Eye (tissue), 1 donor: Measurements from ENCODE around the gene CACNA1G.

Experiments
- DNase-seq: peaks from one replicate; pipeline ENCODE4 v3.0.0-alpha.2; 2015

CACNA1G gene

DNA sequence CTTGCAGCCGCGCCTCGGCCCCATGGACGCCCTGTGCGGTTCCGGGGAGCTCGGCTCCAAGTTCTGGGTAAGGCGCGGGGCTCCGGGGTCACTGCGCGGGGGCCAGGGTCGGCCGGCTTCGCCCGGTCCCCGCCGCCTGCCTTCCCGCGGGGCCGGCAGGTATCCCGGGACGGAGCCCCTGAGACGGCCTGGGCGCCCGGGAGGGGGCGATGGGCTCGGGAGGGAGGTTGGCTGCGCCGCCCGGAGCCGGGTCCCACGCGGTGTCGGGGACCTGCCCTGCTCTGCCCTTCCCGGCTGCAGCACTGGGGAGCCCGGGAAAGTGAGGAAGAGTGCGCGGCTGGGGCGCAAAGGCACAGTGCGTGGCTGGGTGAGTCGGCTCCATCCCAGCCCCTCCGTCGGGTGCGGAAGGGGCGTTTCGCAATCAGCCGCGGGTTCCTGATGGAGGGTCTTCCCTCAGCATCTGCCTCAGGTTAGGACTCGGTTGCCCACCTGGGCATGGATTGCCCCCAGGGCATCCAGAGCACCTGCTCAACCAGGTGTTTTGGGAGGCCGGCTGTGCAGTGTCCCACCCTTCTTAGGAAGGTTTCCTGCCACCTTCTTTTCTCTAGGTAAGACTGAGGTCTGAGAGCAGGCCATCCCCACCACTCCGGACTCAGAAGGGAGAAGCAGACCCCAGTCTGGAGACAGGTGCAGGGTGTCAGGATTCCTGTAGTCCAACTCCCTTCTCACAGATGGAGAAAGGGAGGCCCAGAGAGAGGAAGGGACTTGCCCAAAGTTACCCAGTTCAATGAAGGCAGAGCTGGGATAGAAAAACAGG lies 74.6 kb downstream of the CACNA1G start:
- DNase-seq, result no peak

DNA sequence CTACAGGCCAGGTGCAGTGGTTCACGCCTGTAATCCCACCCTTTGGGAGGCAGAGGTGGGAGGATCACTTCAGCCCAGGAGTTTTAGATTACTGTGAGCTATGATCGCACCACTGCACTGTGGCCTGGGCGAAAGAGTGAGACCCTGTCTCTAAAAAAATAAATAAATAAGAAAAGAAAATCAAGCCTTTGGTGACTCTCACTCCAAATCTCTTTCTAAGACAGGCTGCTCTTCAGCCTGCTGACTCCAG lies 75.1 kb downstream of the CACNA1G start:
- no peak for DNase-seq

DNA sequence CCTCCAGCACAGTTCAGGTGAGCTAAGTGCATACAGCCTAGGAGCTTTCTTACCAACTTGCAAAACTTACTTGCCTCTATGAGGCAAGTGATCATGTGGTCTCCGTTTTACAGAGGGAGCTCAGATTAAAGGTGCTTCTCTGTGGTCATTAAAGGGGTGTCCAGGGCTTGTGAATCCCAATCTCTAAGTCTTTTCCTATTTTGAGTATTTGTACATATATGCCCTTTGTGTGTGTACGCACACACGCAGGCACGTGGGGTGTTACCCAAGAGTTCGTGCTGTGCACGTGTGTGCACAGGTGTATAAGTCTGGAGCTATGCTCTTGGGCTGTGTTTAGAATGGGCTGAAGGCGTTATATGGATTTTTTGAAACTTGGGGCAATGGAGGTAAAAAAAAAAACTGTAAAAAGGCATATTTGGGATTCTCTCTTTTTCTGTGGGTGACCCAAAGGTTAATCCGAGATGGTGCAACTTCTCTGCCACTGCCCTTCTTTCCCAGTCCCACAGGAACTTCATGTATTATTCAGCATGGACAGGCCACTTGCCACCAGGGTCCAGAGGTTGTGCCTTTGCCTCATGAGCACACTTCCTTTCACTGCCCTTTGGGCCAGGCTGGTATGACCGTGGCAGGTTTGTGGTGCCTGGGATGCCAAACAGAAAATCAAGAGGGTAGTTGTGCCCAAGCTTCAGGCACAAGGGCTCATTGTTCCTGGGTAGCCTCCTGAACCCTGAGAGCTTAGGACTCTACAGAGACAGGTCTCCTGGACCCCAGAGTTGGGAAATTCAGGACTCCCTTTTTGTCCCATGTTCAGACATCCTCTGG lies 75.7 kb downstream of the CACNA1G start:
- DNase-seq, result no peak

DNA sequence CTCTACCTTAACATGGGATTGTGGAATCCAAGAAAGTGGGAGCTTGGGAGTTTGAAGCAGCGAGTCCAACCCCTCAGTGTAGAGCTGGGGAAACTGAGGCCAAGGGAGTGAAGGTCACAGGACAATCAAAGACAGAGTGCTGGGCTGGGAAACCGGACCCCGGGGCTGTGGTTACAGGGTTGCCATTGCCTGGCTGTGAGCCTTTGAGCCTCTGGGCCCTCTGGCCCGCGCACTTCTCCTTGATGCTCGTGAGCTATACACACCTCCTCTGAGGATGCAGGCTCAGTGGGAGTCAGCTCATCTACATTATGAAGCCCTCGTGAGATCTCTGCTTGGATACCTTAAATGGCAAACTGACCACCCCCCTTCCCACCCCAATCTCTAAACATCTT lies 76.3 kb downstream of the CACNA1G start:
- no peak for DNase-seq

DNA sequence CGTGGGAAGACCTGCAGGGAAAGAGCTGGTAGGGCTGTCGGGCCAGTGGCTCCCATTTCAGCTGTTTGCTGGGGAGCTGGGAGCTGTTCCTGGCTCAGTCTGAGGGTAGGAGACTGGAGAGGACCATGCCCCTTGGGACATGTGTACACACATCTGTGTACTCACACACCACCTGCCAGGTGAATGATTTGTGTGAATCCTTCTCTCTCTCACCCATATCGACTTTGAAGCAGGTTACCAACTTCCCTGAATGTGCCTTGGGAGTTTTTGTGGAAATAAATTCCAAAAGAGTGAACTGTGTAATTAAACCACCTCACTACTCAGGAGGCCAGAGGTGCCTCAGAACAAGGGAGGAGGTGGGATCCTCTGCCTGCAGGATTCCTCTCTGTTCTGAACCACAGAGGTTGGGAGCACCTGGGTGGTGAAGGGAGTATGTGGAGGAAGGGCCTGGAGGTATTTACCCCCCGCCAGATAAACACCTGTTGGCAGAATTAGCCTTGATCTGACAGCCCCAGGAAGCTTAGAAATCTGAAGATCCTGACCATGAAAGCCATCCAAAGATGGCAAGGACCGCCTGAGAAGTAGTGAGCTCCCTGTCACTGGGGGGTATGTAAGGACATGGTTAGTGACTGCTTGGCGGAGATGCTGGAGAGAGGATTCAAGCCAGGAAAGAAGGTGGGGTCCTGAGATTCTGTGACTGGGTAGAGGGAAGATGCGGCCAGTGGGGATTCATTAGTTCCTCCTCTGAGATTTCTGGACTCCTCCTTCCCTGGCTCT lies 77.5 kb downstream of the CACNA1G start:
- DNase-seq, result no peak

DNA sequence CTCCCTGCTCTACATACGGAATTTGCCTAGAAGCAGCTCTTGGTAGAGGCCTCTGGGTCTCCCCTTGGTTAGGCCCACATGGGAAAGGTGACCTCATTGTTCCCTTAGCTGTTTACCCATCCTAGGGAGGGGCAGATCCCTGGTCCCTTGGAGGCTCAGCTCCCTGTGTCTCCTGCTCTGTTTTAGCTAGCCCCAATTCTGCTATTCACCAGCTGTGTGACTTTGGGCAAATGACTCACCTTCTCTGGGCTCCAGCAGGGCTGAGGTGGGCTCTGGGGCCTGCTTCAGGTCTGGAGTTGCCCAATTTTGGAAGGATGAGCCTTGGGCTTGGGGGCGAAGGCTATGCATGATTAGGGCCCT lies 78.1 kb downstream of the CACNA1G start:
- DNase-seq, result no peak

DNA sequence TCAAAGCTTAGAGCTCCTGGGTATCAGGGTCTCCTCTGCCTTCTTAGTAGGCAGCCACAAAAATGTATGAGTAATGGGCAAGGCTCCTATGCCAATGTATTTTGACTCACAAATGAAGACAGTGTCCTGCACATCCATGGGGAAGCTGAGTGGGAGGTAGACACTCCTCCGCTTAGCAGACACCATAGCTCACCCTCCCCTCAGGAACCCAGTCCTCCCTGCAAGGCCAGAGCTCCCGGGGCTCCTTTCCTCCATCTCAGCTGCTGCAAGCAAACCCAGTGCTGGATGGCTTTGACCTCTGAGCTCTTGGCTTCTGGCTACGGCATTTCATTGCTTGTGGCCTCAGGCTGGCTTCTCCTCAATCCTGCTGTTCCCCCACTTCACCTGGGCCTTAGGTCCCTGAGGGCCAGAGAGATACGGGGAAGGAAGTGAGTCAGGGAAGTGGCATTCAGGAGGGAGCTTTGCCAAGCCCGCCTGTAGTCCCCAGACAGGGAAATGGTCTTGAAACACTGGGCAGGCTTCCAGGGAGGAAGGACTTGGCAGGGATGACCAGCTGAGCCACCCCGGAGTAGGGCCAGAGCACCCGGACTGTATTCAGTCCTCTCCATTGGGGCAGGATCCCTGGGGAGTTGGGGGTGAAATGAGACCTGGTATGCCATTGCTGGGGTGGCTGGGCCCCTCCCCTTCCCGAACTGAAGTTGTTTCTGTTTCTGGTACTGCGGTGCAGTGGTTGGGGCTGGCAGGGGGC lies 78.6 kb downstream of the CACNA1G start:
- DNase-seq, result peak; percentile 58

DNA sequence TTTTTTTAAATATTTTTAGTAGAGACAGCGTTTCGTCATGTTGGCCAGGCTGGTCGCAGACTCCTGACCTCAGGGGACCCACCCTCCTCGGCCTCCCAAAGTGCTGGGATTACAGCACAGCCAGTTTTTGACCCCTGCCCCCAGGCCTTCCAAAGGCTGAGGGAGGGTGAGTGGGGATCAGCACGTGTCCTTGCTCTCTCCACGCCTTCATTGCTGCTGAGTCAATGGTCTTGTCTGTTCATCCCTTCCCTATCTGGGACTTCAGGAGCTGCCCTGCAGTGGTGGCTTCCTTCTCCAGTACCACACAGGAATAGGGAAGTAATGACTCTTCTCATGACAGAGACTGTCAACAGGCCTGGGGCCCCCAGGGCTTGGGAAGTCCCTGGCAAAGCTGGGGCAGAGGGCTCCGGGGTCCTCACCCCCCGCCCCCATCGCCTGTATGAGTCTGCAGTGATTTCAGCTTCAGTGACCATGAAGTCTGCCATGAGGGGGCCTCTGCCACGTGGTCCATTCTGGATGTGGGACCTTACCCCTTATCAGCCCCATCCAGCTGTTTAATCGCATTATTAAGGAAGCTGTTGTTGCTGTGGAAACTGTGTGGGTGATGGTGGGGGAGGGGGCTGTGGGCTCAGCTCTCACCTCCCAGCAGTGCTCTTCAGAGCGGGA lies 80.3 kb downstream of the CACNA1G start:
- DNase-seq, result peak; percentile 40

DNA sequence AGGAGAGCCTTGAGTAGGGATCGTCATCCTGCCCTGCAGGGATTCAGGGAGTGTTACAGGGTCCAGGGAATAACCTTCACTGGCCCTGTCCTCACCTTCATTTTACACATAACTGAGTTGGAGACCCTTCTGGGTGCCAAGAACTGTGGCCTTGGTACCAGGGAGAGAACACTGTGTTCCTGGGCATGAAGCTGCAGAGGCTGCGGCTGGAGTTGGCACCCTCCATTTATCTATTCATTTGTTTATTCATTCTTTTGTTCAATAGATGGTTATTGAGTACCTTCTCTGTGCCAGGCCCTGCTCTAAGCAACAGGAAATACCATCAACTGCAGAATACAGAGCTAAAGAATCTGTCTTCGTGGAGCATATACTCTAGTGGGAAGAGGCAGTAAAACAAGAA lies 80.8 kb downstream of the CACNA1G start:
- DNase-seq, result no peak

DNA sequence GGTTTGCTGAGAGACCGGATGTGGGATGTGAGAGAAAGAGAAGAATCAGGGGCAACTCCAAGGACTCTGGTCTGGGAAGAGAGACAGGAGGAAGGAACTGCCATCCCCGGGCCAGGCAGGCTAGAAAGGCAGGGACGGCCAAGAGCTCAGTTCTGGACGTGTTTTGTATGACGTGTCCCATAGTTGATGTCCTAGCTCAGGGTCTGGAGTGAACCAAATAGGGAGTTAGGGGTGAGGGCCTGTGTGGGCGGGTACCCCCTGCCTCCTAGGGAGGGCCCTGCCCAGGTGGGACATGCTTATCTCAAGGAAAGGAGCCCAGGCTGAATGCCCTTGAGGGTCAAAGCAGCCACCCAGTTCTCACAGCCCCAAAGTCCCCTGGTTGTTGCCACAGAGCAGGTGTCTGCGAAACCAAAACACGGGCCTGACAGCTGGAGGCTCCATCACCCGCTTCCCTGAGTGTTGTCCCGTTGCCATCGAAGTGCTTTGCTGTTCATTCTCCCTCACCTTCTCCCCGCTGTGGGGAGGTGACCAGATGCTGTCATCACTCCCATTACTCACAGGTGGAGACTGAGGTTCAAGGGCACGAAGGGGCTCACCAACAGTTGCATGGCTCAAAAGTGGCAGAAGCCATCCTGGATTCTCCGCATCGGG lies 81.7 kb downstream of the CACNA1G start:
- DNase-seq, result no peak

DNA sequence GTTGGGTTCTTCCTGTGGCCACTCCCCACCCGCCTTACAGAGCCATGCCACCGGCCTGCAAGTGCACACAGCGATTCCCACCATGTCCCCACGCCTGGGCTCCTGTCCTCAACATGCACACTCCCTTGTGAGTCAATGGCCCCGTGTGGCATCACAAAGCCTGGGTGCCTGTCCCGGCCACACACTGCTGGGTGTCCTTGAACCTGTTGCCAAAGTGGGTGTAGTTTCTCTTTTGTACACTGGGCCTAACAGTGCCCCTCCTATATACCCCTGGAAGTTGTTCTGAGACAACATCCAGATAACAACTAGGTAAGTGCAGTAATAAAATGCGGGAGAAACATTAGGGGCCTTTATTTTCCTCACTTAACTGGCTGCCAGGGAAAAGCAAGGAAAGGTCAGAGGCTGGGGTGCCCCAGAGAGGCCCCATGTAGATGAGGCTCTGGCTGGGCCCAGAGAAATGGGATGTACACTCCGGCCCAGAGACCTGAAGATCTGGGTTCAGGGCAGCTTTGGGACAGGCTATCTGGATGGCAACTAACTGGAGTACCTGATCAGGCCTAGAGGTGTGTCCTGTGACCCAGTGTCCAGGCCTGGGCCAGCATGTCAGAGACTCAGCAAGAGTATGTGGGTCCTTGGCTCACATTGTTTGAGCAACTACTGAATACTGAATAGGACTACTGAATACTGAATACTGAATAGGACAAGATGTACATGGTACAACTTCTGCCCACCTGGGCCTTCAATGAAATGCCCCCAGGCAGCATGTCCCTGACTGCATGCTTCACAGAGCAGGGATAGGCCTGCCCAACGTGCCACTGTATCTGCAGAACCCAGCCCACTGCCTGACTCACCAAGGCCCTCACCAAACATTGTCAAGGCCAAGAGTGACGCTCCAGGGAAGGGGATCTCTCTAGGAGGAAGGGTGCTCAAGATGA lies 82.5 kb downstream of the CACNA1G start:
- DNase-seq, result no peak

- no peak for DNase-seq
Observed at GRCh38 chr17:50645748-50646682, 85.5 kb downstream of the CACNA1G start.

GRCh38 chr17:50647187-50647586 lies 86.7 kb downstream of the CACNA1G start:
- DNase-seq, result no peak

- DNase-seq, result no peak
Observed at GRCh38 chr17:50649042-50649908, 88.8 kb downstream of the CACNA1G start.

DNA sequence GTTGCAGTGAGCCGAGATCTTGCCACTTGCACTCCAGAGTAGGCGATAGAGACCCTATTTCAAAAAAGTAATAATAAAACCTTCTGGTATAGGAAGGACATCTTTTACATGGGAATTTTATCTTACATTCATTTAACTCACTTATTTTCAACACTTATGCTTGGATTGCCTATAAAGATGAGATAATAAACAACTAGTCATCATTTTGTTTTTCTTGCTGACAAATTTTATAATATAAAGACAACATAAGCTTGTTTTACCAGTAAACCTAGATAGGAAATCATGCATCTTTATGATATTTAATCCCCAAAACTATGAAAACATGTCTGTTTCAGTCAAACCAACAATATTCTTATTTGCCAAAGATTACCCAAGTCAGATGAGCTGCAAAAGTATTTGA lies 91.1 kb downstream of the CACNA1G start:
- no peak for DNase-seq

- DNase-seq, result no peak
Observed at GRCh38 chr17:50653738-50654137, 93.2 kb downstream of the CACNA1G start.

- no peak for DNase-seq
Observed at GRCh38 chr17:50656509-50656908, 96.0 kb downstream of the CACNA1G start.

GRCh38 chr17:50657054-50657453 lies 96.5 kb downstream of the CACNA1G start:
- no peak for DNase-seq

GRCh38 chr17:50657627-50658026 lies 97.1 kb downstream of the CACNA1G start:
- no peak for DNase-seq
